HG03280 (cell line): Measurements from ENCODE around the gene SULT2B1.
"Not testable (repeated sequence)": the region's sequence is repeated elsewhere in the genome, so short reads cannot be mapped to it uniquely, and the experiment has no call there.

Source experiments
- ATAC-seq: cut with Tn5 transposase; IDR thresholded peaks from one replicate; pipeline ENCODE4 v1.9.1; 2021; ENCODE audit warnings: mild to moderate bottlenecking, moderate library complexity; ENCODE audit not compliant: unreplicated experiment

The SULT2B1 gene

GRCh38 chr19:48556825-48557224 lies 4.9 kb downstream of the SULT2B1 start:
- ATAC-seq: no peak

GRCh38 chr19:48558018-48558684 lies 6.2 kb downstream of the SULT2B1 start:
- ATAC-seq: no peak

GRCh38 chr19:48560095-48560530 lies 8.1 kb downstream of the SULT2B1 start:
- no peak for ATAC-seq

GRCh38 chr19:48561412-48561811 lies 9.4 kb downstream of the SULT2B1 start:
- no peak for ATAC-seq

- ATAC-seq: no peak
These were observed 13.1 kb downstream of the SULT2B1 start for GRCh38 chr19:48565090-48565489.

GRCh38 chr19:48568345-48568886 lies 16.4 kb downstream of the SULT2B1 start:
- ATAC-seq: no peak

- no peak for ATAC-seq
These were observed 17.8 kb downstream of the SULT2B1 start for GRCh38 chr19:48569814-48570213.

GRCh38 chr19:48571378-48572162 lies 19.6 kb downstream of the SULT2B1 start:
- no peak for ATAC-seq

- no peak for ATAC-seq
These were observed 21.2 kb downstream of the SULT2B1 start for GRCh38 chr19:48573163-48573505.

GRCh38 chr19:48575931-48576622 lies 24.1 kb downstream of the SULT2B1 start:
- no peak for ATAC-seq

- not testable (repeated sequence) for ATAC-seq
These were observed 25.9 kb downstream of the SULT2B1 start for GRCh38 chr19:48577908-48578307.

GRCh38 chr19:48578891-48579290 lies 26.9 kb downstream of the SULT2B1 start:
- no peak for ATAC-seq

GRCh38 chr19:48582168-48582567 lies 30.2 kb downstream of the SULT2B1 start:
- ATAC-seq: no peak

- no peak for ATAC-seq
These were observed 35.4 kb downstream of the SULT2B1 start for GRCh38 chr19:48587387-48587786.

- no peak for ATAC-seq
These were observed 36.9 kb downstream of the SULT2B1 start for GRCh38 chr19:48588670-48589401.

GRCh38 chr19:48591021-48591420 lies 39.0 kb downstream of the SULT2B1 start:
- no peak for ATAC-seq

- no peak for ATAC-seq
These were observed 43.2 kb downstream of the SULT2B1 start for GRCh38 chr19:48595171-48595570.

- no peak for ATAC-seq
These were observed 43.9 kb downstream of the SULT2B1 start for GRCh38 chr19:48595833-48596232.

- no peak for ATAC-seq
These were observed 44.3 kb downstream of the SULT2B1 start for GRCh38 chr19:48596237-48596636.

- no peak for ATAC-seq
These were observed 44.9 kb downstream of the SULT2B1 start for GRCh38 chr19:48596679-48597465.
